Glomerular visceral epithelial cell (primary cell): ENCODE measurements around the gene MACC1.

Experiments
- DNase-seq: peaks from one replicate; pipeline ENCODE4 v3.0.0-alpha.2; 2016; ENCODE audit errors: extremely low spot score

MACC1 gene

GRCh38 chr7:20229646-20230500 is 12.7 kb upstream of the MACC1 start:
- DNase-seq = peak; percentile 69

GRCh38 chr7:20229081-20229480 is 11.9 kb upstream of the MACC1 start:
- DNase-seq = no peak

GRCh38 chr7:20228654-20229053 is 11.5 kb upstream of the MACC1 start:
- DNase-seq = no peak

GRCh38 chr7:20227291-20227795 is 10.2 kb upstream of the MACC1 start:
- no peak for DNase-seq

GRCh38 chr7:20226860-20227259 is 9.7 kb upstream of the MACC1 start:
- DNase-seq = no peak

GRCh38 chr7:20225384-20225783 is 8.2 kb upstream of the MACC1 start:
- no peak for DNase-seq

- DNase-seq = no peak
These were observed 6.8 kb upstream of the MACC1 start for GRCh38 chr7:20224025-20224424.

GRCh38 chr7:20223356-20223755 is 6.2 kb upstream of the MACC1 start:
- DNase-seq = peak; percentile 59

- DNase-seq = no peak
These were observed 5.1 kb upstream of the MACC1 start for GRCh38 chr7:20222219-20222828.

GRCh38 chr7:20220921-20221547 is 3.9 kb upstream of the MACC1 start:
- DNase-seq = peak; percentile 91

GRCh38 chr7:20220293-20220761 is 3.1 kb upstream of the MACC1 start:
- DNase-seq = no peak

- DNase-seq = peak; percentile 98
These were observed 2.5 kb upstream of the MACC1 start for GRCh38 chr7:20219446-20220292.

- DNase-seq = no peak
These were observed 1.9 kb upstream of the MACC1 start for GRCh38 chr7:20219062-20219445.

- DNase-seq = no peak
These were observed 1.1 kb upstream of the MACC1 start for GRCh38 chr7:20218279-20218678.

- DNase-seq = no peak
These were observed 663 bp downstream of the MACC1 start for GRCh38 chr7:20216406-20217036.

- no peak for DNase-seq
These were observed 2.1 kb downstream of the MACC1 start for GRCh38 chr7:20214921-20215669.

GRCh38 chr7:20214132-20214531 is 3.1 kb downstream of the MACC1 start:
- DNase-seq = no peak

- no peak for DNase-seq
These were observed 3.8 kb downstream of the MACC1 start for GRCh38 chr7:20213378-20213777.

- DNase-seq = no peak
These were observed 5.8 kb downstream of the MACC1 start for GRCh38 chr7:20211376-20211775.

GRCh38 chr7:20208651-20209307 is 8.4 kb downstream of the MACC1 start:
- DNase-seq = no peak
